Right ventricle myocardium superior (tissue), 1 donor: ENCODE results near the gene GNG12. TPM values are rescaled to one million over a fixed set of nuclear protein-coding genes. Genes with fewer than 3 reads are reported as not detected.
"Not testable (repeated sequence)": the region's sequence is repeated elsewhere in the genome, so short reads cannot be mapped to it uniquely, and the experiment has no call there.

ENCODE experiments used
- ATAC-seq: fragments of 200-7000 bp; cut with Tn5 transposase; one replicate; pipeline ENCODE4 v1.9.1; 2020; ENCODE audit warnings: mild to moderate bottlenecking; ENCODE audit not compliant: poor library complexity
- DNase-seq: peaks from one replicate; pipeline ENCODE4 v3.0.0-alpha.2; 2020
- intact Hi-C: fragments of 100-400 bp; cut with DNase I; formaldehyde crosslinking; loops from one replicate; pipeline ENCODE4 v1.11.2; 2022
- total RNA-seq: library from RNA; stranded (reverse); fragmentation: NEBNext Ultra II Directional; extraction: Animal tissue kit (Norgen Biotek cat#: 25700); gene quantifications from one replicate; pipeline ENCODE4 v1.2.1, GENCODE V29; 2021
- donor health status: DM: no; HTN: yes; CAD: no; lungs with severe emphysema.

The GNG12 gene
- total RNA-seq, 1 donor from 2014 or later = 31.9 TPM

DNA sequence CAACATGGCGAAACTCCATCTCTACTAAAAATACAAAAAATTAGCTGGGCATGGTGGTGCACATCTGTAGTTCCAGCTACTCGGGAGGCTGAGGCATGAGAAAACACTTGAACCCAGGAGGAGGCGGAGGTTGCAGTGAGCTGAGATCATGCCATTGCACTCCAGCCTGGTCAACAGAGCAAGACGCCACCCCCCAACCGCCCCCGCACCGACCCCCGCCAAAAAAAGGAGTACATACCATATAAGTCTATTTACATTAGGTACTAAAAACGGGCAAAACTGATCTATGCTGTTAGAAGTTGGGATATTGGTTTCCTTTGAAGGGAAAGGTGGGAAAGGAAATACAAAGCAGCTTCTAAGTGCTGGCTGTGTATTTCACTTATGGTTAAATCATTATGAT lies 103.0 kb downstream of the GNG12 start:
- DNase-seq, ATAC-seq, intact Hi-C loops: not testable (repeated sequence)

DNA sequence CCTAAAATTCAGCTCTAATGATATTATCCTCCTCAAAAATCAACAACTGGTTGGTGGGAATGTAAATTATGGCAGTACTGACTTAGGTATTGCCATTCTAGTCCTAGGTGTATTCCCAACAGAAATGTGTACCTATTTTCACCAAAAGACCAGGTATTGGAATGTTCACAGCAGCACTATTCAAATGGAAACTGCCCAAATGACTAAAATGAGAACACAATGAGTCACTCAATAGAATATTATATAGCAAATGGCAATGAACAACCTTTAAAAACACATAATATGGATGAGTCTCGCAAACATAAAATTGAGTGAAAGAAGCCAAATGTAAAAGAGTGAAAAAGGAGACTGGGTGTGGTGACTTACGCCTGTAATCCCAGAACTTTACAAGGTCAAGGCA lies 103.4 kb downstream of the GNG12 start:
- no peak for DNase-seq

DNA sequence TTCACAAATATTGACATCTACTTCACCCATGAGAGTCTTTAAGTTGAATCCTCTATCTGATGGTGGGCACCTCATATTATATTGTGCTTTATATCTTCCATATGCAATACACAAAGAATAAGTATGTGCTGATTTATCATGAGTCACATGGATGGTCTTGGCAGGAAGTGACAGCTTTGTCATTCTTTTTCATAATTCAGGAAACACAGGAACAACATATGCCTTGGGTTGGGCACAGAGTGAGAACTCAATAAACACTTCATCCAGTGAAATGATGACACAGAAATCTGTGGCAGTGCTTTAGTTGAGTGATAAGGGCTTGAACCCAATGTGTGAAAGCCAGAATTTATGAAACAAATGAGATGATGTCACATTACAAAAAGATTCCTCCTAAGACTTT lies 107.0 kb downstream of the GNG12 start:
- DNase-seq (no peak), ATAC-seq (no peak)
- intact Hi-C loops = no loop called here

More for the DNA sequence above, 103.4 kb downstream of the GNG12 start:
- intact Hi-C loops = no loop called here
- ATAC-seq = no peak

DNA sequence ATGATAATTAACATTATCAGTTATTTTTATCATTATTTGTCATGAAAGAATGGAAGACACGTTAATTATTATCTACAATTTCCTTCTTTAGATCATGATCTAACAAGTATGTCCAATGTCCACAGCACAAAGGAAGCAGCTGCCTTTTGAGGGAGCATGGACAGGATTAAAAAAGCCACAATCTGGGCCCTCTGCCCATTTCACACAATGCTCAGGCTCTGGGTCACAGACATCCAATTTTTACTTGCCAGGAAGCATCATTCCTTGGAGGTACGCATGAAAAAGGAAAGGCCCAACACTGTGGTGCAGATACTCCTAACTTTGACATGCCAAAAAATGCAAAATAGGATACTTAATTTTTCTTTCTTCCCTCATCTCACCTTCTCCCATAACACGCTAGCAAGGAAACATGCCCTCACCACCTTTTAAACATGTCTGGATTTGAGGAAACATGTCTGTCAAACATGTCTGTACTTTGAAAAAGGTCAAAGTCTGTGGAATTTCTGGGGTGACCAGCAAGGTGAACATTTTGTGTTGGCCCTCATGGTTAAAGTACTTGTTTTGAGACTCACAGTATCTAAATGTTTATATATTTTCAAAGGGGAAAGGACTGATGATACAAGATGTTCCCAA lies 108.2 kb downstream of the GNG12 start:
- peak; percentile 56 for DNase-seq
- intact Hi-C loops = no loop called here
- ATAC-seq = peak; percentile 81

DNA sequence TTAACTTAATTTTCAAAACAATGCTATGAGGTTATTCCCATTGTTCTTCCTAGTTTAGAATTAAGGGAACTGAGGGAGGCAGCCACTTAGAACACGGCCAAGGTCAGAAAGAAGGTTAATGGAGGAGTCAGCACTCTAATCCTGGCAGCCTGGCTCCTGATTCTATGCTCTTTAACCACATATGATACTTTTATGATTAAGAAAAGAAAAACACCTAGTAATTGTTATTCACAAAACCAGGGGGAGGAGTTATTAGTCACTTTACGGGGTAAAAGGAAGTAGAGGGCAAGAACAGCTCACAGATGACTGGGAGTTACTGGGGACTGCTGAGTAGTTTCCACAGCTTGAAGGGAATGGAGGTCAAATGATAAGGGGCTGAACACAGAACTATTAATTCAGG lies 109.6 kb downstream of the GNG12 start:
- peak; percentile 67 for ATAC-seq
- intact Hi-C loops = no loop called here

DNA sequence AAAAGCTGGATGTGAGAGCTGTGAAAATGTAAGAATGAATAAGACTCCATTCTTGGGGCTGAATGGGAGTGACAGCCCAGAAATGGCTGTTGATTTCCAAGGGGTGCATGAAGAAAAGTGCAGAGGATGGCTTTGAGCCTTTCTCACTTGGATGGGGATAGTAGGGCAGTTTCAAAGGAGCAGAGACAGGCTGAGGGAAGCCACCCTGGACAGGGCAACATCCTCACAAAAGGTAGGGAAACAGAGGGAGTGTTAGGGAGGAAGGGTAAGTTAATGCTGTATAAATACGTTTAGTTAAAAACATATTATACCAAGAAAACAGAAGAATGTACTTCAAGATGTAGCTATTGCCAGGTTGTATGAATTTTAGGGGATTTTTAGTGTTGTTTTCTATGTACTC lies 110.1 kb downstream of the GNG12 start:
- intact Hi-C loops = no loop called here
- DNase-seq (no peak), ATAC-seq (no peak)

More for the DNA sequence above, 109.6 kb downstream of the GNG12 start:
- no peak for DNase-seq

DNA sequence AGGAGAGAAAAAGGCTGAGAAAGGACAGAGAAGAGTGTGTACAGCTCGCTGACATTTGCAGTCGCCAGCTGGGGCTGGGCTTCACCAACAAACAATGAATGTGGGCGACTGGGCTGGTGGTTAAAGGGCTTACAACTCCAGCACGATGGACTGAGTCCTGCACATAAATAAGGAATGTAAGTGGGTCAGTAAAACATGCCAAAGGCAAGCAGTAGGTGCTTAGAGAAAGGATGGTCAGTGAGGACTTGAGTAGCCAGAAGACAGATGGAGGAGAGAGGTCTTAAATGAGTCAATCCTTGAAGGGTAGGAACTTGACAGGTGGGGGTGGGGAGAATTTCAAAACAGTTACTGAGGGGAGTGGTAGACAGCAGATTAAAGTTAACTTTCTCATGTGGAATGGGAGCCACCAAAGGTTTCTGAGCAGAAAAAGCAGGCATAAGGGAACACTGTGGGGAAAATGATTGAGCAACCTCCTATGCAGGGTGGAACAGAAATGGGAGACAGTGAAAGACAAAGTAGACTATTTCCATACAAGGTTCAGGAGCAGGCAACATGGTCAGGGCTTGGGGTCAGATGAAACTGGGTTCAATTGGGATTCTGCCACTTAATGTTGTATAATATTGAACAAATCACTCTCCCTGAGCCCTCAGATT lies 110.8 kb downstream of the GNG12 start:
- intact Hi-C loops = no loop called here
- no peak for DNase-seq
- no peak for ATAC-seq

DNA sequence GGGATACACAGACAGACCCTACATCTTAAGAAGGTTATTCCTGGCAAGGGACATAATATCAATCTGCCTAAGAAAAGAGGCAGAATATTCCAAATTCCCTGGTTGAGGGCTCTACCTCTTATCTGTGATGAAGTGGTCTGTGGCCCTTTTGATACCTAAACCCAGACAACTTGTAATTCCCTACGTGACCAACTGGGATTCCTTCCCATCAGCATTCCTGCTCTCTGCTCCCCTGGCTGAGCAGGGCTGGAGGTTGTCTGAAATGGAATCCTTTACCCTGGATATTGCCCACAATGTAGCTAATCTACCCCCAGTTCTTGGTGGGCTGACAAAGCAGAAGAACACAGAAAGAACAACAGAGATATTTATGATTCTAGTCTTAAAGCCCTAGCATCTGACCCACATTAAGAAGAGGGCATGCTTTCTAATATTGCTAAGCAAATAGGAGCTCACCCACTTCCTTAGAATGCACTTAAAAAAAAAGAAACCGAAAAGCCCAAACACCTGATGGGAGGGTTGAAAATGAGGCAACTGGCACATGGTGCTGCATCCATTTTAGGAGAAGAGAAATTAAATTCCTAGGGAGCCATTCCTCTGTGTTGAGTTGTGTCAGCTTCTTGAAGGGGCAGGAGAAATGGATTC lies 111.5 kb downstream of the GNG12 start:
- intact Hi-C loops = no loop called here
- DNase-seq (no peak), ATAC-seq (no peak)

DNA sequence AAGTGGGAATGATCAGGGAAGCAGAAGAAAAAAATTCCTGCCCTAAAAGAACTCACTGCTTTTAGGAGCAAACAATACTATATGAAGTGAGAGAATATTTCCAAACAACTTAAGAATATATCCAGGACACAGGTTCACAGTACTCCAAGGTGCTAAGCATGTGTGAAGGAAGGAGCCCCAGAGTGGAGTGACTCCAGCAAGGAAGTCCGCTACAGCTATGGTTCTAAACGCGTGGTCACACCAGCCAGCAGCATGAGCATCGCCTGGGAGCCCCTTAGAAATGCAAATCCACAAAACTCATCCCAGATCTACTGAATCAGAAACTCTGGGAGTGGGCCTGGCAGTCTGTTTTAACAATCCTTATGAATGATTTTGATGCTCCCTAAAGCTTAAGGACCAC lies 112.2 kb downstream of the GNG12 start:
- no peak for DNase-seq
- no peak for ATAC-seq
- intact Hi-C loops = no loop called here

DNA sequence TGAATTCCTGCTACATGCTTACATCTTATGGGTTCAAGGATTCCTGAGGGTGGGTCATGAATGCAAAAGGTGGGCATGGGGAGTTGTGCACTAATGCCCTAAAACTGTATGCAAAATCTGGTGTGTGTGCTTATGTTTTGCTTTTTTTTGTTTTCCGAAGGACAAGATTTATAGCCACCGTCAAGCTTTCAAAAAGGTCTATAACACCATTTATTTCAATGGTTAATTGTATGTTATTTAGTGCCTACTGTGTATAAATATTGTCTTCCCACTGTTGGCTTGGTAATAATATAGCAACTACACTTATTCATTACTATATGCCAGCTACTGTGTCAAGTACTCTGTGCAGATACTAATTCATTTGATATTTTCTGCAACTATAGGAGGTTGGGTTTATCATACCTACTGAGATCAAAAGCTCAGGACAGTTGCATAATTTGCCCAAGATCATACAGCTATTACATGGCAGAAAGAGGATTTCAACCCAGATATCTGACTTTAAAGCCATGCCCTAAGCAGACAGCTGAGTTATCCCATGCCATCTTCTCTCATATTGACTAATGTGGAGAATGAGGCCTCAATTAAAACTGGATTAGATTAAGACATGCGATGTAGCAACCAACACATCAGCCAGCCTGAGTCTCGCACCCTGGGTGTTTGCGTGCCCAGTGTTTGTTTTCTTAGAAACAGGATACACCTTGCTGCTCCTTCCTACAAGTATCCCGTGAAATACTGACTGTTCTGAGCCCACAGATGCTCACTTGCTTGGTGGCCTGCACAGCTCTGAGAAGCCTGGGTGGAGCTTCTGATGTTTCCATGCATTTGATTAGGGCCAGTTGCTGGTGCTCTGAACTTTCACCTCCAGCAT lies 113.7 kb downstream of the GNG12 start:
- no peak for DNase-seq
- no peak for ATAC-seq
- intact Hi-C loops = no loop called here

DNA sequence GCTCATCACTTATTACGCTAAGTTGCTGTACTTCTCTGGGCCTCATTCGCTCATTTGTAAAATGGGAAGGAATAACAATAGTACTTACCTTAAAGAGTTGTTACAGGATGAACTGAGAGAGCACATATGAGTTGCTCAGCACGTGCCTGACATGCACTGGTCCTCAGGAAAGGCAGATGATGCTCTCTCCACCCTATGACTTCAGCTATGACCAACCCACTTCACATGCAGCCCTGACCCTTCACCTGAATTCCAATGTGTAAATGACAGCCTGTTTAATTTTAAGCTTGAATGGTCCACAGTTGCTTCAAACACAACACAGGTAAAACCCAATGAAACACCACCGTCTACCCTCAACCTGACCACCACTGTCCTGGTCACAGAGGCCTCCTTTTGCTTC lies 115.4 kb downstream of the GNG12 start:
- intact Hi-C loops = no loop called here
- DNase-seq (no peak), ATAC-seq (peak; percentile 78)

DNA sequence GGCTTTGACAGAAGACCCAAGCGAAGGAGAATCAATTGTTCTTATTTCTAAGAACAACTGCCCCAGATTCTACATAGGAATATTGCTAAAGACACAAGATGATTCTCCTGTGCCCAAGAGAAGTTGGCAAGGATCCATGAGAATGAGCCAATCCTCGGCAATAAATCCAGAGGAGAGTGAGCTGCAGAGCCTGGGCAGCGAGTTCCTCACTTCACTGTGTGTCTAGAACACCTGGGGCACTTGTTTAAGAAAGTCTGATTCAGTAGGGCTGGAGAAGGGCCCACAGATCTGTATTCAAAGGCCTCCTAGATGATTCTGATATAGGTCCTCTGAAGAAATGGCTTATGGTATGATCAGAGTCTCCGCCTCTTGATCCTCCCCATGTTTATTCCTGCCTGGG lies 116.5 kb downstream of the GNG12 start:
- intact Hi-C loops = no loop called here
- no peak for DNase-seq
- no peak for ATAC-seq

DNA sequence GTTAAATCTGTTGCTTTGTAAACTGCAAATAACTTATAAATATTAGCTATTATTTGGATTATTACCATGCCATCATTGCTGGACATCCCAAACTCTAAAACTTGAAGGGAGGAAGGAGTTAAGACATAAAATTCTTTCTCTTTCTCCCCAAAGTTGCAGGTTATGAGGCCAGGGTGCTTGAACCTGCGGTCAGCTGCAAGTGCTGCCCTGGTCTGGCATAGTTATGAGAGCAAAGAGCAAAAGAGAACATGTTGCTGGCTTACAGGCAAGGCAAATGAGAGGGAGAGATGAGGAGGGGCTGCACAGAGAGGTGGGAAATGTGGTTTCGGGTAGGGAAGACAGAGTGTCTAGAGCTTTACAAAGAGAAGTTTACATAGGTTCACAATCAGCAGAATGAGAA lies 117.4 kb downstream of the GNG12 start:
- DNase-seq (no peak), ATAC-seq (no peak)
- intact Hi-C loops = no loop called here

DNA sequence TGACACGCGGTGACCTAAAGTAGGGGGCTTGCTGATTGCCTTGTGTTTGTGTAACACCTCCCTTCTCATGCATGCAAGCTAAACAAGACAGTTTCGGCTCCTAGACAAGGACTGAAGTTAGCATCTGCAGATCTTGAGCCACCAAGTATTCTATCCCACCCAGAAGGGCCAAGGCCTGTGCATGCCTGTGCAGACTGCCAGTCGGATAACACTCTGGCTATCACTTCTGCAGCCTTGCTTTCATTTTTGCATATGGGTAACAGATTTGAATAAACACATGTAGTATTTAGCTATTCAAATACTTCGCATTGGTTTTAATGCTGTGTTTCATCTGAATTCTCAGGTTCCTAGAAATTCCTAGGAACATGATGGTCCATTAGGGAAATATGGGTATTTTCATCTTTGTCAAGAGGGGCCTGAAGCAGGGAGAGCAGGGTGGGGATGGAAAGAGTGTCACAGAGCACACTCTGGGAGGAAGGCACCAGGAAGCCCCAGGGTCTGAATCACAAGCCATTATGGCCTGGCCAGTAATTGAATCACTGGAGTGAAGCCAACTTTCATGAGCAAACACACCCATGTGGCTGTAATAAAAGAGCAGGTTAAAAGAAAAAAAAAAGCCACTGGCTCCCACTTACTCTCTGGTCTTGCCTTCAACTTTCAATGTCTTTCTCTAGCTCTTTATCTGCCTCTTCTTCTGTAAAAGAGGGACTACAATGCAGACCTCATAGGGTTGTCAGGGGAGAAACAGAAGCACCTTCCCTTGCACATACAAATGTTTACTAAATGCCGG lies 120.0 kb downstream of the GNG12 start:
- ATAC-seq (peak; percentile 32), DNase-seq (no peak)
- intact Hi-C loops = no loop called here

DNA sequence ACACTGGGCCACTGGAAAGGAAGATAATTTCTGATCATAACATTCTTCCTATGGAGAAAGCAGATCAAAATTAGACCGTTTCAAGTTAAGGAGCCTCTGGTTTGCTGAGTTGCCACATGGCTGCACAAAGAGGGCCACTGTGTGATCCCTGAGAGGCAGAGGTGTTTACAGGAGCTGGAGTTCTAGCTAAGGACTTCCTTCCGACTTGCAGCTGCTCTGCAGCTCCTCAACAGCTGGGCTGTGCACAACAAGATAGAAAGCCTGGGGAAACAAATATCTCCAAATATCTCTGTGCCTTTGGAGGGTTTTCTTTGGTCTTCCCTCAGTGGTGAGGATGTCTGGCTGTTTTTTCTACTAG lies 121.4 kb downstream of the GNG12 start:
- intact Hi-C loops = no loop called here
- no peak for DNase-seq
- ATAC-seq = no peak

DNA sequence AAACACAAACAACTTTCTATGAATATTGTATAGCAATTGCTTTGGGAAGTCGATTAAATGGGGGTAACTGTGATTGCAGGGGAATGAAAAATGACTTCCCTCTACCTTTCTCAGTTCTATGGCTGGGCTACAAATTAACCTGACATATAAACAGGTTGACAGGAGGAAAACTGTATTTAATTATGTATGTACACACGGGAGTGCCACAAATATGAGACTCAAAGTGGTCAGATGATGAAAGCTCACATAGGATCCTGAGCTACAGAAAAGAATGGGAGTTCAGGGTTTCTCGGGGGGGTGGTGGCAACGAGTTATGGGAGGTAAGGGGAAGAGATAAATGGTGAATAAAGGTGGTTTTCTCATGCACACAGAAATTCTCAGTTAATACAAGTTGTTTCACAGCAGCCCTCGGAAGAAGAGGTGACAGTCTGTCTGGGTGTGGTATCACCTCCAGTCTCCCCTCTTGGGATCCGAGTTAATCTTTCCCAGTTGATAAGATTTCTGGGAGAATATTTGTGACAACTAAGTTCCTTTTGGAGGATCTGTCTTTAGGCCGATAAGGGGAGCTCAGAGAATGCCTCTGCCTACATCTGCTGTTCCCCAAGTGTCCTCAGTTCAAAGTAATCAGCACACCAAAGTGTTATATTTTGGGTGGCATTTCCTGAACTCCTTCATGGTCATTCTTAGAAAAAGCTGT lies 122.0 kb downstream of the GNG12 start:
- intact Hi-C loops = no loop called here
- DNase-seq (no peak), ATAC-seq (no peak)

DNA sequence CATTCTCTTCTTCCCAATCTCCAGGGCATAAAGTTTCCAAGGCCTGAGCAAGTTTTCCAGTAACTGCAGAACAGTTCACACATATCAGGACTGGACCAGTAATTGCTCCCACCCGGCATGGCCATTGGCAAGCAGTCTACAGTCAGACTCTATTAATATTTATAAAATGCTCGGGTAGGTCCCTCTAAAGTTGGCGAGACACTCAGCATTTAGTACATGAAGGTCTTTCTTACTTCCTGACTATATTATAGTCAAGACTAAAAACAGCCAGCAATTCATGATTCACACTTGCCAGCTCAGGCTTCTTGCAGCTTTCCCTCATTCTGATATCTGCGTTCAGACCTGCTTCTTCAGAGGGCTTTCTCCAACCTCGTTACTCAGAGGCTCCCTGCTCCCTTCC lies 122.8 kb downstream of the GNG12 start:
- no peak for DNase-seq
- intact Hi-C loops = no loop called here

DNA sequence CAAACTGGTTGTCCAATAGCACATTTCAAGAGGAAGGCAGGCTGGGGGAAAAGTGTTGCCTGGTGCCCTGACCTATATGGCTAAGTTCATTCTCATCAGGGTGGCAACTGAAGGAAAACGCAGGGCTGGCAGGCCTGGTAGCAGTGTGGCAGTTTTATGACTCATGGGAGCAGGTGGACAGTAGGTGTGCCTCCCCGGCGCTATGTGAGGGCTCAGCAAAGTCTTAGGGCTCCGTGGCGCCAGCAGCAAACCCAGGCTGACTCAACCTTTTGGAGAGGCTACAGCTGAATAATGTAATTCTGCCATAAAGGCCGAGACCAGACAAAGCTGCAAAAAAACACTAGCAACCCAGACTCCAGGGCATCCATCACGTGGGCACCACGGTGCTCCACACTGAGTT lies 124.7 kb downstream of the GNG12 start:
- no peak for DNase-seq
- intact Hi-C loops = no loop called here
- ATAC-seq = no peak

More for the DNA sequence above, 122.8 kb downstream of the GNG12 start:
- ATAC-seq = peak; percentile 32
